HepG2 (cell line): ENCODE results near the gene MLF1. TPM values are rescaled to one million over a fixed set of nuclear protein-coding genes. Genes with fewer than 3 reads are reported as not detected.

ENCODE experiments used
- ATAC-seq: fragments of 200-7000 bp; cut with Tn5 transposase; 3 replicates; pipeline ENCODE4 v1.9.1; 2020; ENCODE audit warnings: mild to moderate bottlenecking, moderate library complexity
- BruUV-seq: library from RNA; stranded (reverse); fragments of 400-500 nt; replicated peaks from 2 replicates; lab custom pipeline; 2021; lab: Mats Ljungman, UMichigan
- CTCF ChIA-PET: fragments of 300-600 bp; formaldehyde crosslinking; extraction: SDS; loops from one replicate; lab custom pipeline; 2021; ENCODE audit warnings: low total read pairs, inconsistent platforms, low intra/inter-chr PET ratio; lab: Yijun Ruan, JAX
- POLR2A ChIA-PET: fragments of 350-600 bp; sonication (Branson Sonifier 250); formaldehyde crosslinking; loops from one replicate; lab custom pipeline; 2020; ENCODE audit warnings: antibody characterized with exemption, inconsistent platforms; lab: Yijun Ruan, JAX
- DNase-seq: peaks from one replicate; pipeline ENCODE4 v3.0.0-alpha.2; 2015; ENCODE audit warnings: low spot score
- FAIRE-seq: peaks from 3 replicates; lab custom pipeline; 2011; peaks lifted over from hg19 to GRCh38; lab: Jason Lieb, UNC
- H2AFZ ChIP-seq: one replicate; pipeline ENCODE4 v1.6.1; 2011; ENCODE audit warnings: low read length, inconsistent platforms
- H3K27ac ChIP-seq: fragments of 300-600 bp; 3 replicates; pipeline ENCODE4 v1.8.0; 2011; ENCODE audit warnings: mixed run types, mild to moderate bottlenecking, mixed read lengths, low read length, inconsistent platforms; ENCODE audit not compliant: insufficient read depth; ENCODE audit errors: extremely low read length
- H3K27me3 ChIP-seq, 2 experiments: fragments of 200-600 bp in 1 of 2; 2 replicates in 1 of 2; 3 replicates in 1 of 2; pipeline versions ENCODE4 v1.6.0 to v1.8.0; 2011; ENCODE audit warnings: low read length in 2 of 2, mild to moderate bottlenecking in 2 of 2, moderate library complexity in 2 of 2, inconsistent platforms in 1 of 2; ENCODE audit not compliant: insufficient read depth in 2 of 2, control insufficient read depth in 1 of 2
- H3K36me3 ChIP-seq, 2 experiments: fragments of 200-600 bp in 1 of 2; replicated peaks in 1 of 2; 2 replicates in 1 of 2; 3 replicates in 1 of 2; pipeline versions ENCODE4 v1.5.1 to v1.8.0; 2011; ENCODE audit warnings: low read length in 2 of 2, inconsistent platforms in 1 of 2; ENCODE audit not compliant: insufficient read depth in 2 of 2, control insufficient read depth in 1 of 2
- H3K4me1 ChIP-seq: 2 replicates; pipeline ENCODE4 v1.5.1; 2012; ENCODE audit warnings: low read length, inconsistent platforms; ENCODE audit not compliant: insufficient read depth
- H3K4me2 ChIP-seq: 2 replicates; pipeline ENCODE4 v1.6.0; 2011; ENCODE audit warnings: low read depth, low read length, inconsistent platforms
- H3K4me3 ChIP-seq, 3 experiments: fragments of 200-600 bp in 1 of 3; sonication (generic), shearing (Covaris generic) in 1 of 3; replicated peaks in 1 of 3; 2 replicates each; pipeline ENCODE4 v1.5.1; 2011 to 2016; ENCODE audit warnings: low read length in 3 of 3, inconsistent platforms in 2 of 3, low read depth in 2 of 3, mild to moderate bottlenecking in 2 of 3, control low read depth in 1 of 3, mixed read lengths in 1 of 3; ENCODE audit not compliant: insufficient read depth in 1 of 3
- H3K79me2 ChIP-seq: one replicate; pipeline ENCODE4 v1.6.1; 2011; ENCODE audit warnings: low read length, inconsistent platforms; ENCODE audit not compliant: insufficient read depth
- H3K9ac ChIP-seq: 2 replicates; pipeline ENCODE4 v1.6.0; 2011; ENCODE audit warnings: mild to moderate bottlenecking, low read depth, low read length, inconsistent platforms; ENCODE audit not compliant: insufficient read depth
- H3K9me3 ChIP-seq: 2 replicates; pipeline ENCODE4 v1.5.1; 2012; ENCODE audit warnings: mild to moderate bottlenecking, low read length
- H4K20me1 ChIP-seq: 2 replicates; pipeline ENCODE4 v1.6.0; 2011; ENCODE audit warnings: inconsistent platforms, mild to moderate bottlenecking, low read length, moderate library complexity; ENCODE audit not compliant: insufficient read depth
- AKAP8 ChIP-seq: sonication (generic); formaldehyde crosslinking; IDR thresholded peaks from 2 replicates; pipeline ENCODE4 v1.5.1; 2020; ENCODE audit warnings: mild to moderate bottlenecking, missing genetic modification reagents
- CBX1 ChIP-seq: IDR thresholded peaks from one replicate; pipeline ENCODE4 v1.6.1; 2016; ENCODE audit warnings: antibody characterized with exemption, low read depth
- FOSL2 ChIP-seq: sonication (generic); formaldehyde crosslinking; IDR thresholded peaks from 2 replicates; pipeline ENCODE4 v1.4.0; 2020; ENCODE audit warnings: missing genetic modification reagents
- FOXA1 ChIP-seq, 2 experiments: fragments of 450-650 bp in 1 of 2; sonication (generic) in 1 of 2; formaldehyde crosslinking in 1 of 2; IDR thresholded peaks; 2 replicates each; pipeline versions ENCODE4 v1.4.0 to v1.6.1; 2016 to 2020; ENCODE audit warnings: missing genetic modification reagents in 1 of 2
- HDAC2 ChIP-seq: sonication (generic); formaldehyde crosslinking; IDR thresholded peaks from 2 replicates; pipeline ENCODE4 v1.4.0; 2020; ENCODE audit warnings: missing genetic modification reagents
- MTA3 ChIP-seq: sonication (generic); formaldehyde crosslinking; IDR thresholded peaks from 2 replicates; pipeline ENCODE4 v1.4.0; 2020; ENCODE audit warnings: missing genetic modification reagents
- PPARG ChIP-seq: conservative IDR thresholded peaks from 2 replicates; pipeline ENCODE4 v1.6.1; 2016; ENCODE audit warnings: missing biosample characterization, missing genetic modification reagents
- SMC3 ChIP-seq: IDR thresholded peaks from 2 replicates; pipeline ENCODE4 v1.6.1; 2011; ENCODE audit warnings: low read length, improper control_type of control experiment
- SNAPC2 ChIP-seq: sonication (generic); formaldehyde crosslinking; IDR thresholded peaks from 2 replicates; pipeline ENCODE4 v1.8.1; 2022; ENCODE audit warnings: mild to moderate bottlenecking, missing genetic modification reagents
- ZBTB42 ChIP-seq: sonication (generic); formaldehyde crosslinking; IDR thresholded peaks from 2 replicates; pipeline ENCODE4 v1.5.0; 2020; ENCODE audit warnings: mild to moderate bottlenecking, missing genetic modification reagents
- ZNF253 ChIP-seq: sonication (generic); formaldehyde crosslinking; IDR thresholded peaks from 2 replicates; pipeline ENCODE4 v1.8.0; 2022; ENCODE audit warnings: mild to moderate bottlenecking, missing genetic modification reagents, borderline replicate concordance
- ZNF530 ChIP-seq: sonication (generic); formaldehyde crosslinking; IDR thresholded peaks from 2 replicates; pipeline ENCODE4 v1.5.0; 2020; ENCODE audit warnings: low read depth, mild to moderate bottlenecking, missing genetic modification reagents
- ZNF572 ChIP-seq: sonication (generic); formaldehyde crosslinking; IDR thresholded peaks from 2 replicates; pipeline ENCODE4 v1.5.1; 2020; ENCODE audit warnings: mild to moderate bottlenecking, missing genetic modification reagents
- ZNF644 ChIP-seq: IDR thresholded peaks from 2 replicates; pipeline ENCODE4 v1.6.1; 2016; ENCODE audit warnings: low read depth
- ZNF652 ChIP-seq: IDR thresholded peaks from 2 replicates; pipeline ENCODE4 v1.6.1; 2016; ENCODE audit warnings: low read depth, borderline replicate concordance
- ZSCAN25 ChIP-seq: sonication (generic); formaldehyde crosslinking; IDR thresholded peaks from 2 replicates; pipeline ENCODE4 v1.8.0; 2022; ENCODE audit warnings: mild to moderate bottlenecking, missing genetic modification reagents
- WGBS: methylation state at CpG from one replicate; pipeline ENCODE4 v1.1.6; 2017; ENCODE audit warnings: low lambda C conversion rate; 5-methylcytosine and 5-hydroxymethylcytosine counted together
- in situ Hi-C: cut with HindIII; loops from 2 replicates; pipeline ENCODE4 v1.10.0; 2017; ENCODE audit warnings: low pct_unique_long_range_greater_than_20kb; ENCODE audit not compliant: extremely low pct_ligation_motif_present
- intact Hi-C: fragments of 100-400 bp; cut with micrococcal nuclease; formaldehyde crosslinking; loops from one replicate; pipeline ENCODE4 v1.10.0; 2022; ENCODE audit not compliant: unreplicated experiment
- polyA plus RNA-seq, 8 experiments: library from polyadenylated mRNA; depleted of rRNA in 3 of 8; stranded (reverse) in 7 of 8; unstranded in 1 of 8; fragments of >200 nt; fragmentation: Illumina TruSeq in 4 of 8; extraction: Trizol in 4 of 8; gene quantifications; 2 replicates each; pipeline versions ENCODE4 v1.2.1 to v1.2.3, GENCODE V29; 2011 to 2016; ENCODE audit warnings: low read depth in 4 of 8, missing spikeins in 1 of 8, mixed read lengths in 1 of 8; ENCODE audit not compliant: insufficient read depth in 1 of 8
- total RNA-seq, 5 experiments: library from RNA; depleted of rRNA; stranded (reverse); fragments of >200 nt; fragmentation: Illumina TruSeq; extraction: Trizol; gene quantifications; 2 replicates each; pipeline ENCODE4 v1.2.3, GENCODE V29; 2016; ENCODE audit warnings: low read depth in 1 of 5

MLF1 gene
- total and polyA plus RNA-seq, 2 of the 13 experiments (the other 11 are each of a cell fraction or from before 2014, with no cell fraction given), result 0.88 to 1.0 TPM

DNA sequence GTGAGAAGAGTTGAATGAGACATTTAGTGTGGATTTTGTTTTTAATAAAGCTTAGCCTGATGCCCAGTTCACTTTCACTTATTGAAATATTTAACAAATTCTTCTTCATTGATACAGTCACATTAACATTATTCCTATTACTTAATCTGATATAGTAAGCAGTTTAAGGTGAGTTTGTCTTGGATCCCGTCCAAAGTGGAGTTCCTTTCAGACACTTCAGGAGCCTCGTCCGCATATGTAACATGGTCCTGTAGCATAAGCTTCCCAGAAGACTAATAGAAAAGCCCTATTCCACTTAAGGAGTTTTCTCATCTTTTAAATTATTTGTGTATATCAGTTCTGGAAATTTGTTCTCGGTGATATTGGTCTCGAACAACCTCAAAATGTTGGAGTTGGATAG lies 39.7 kb upstream of the MLF1 start:
- Histone ChIP-seq H3K4me1 (no peaks in the 10 kb centered on the region), H3K4me3 (no peak overlapping the region), H4K20me1 (no peaks in the 10 kb centered on the region), H3K27me3 (no peaks in the 10 kb centered on the region), H3K9me3 (no peaks in the 10 kb centered on the region), H2AFZ (no peak overlapping the region), H3K27ac (no peak overlapping the region), H3K36me3 (no peaks in the 10 kb centered on the region), H3K79me2 (no peaks in the 10 kb centered on the region), H3K9ac (no peak overlapping the region), H3K4me2 (no peak overlapping the region)
- intact Hi-C loops (no loop called here), in situ Hi-C loops (loop anchor here (10.0 to 25.0 kb wide), 3 partner anchors 256 to 919 kb away; no protein-coding TSS in a partner anchor)
- ChIA-PET CTCF (no interaction called here), POLR2A (no interaction called here)
- no TSS peak for BruUV-seq
- TF ChIP-seq ZNF652 (CRISPR knock-in tag) (no peak), ZNF253 (CRISPR knock-in tag) (no peak), ZBTB42 (no peak), ZNF644 (CRISPR knock-in tag) (no peak), AKAP8 (CRISPR knock-in tag) (no peak), SNAPC2 (CRISPR knock-in tag) (no peak), FOSL2 (CRISPR knock-in tag) (no peak), HDAC2 (no peak), FOXA1 (IDR thresholded peaks at IDR 0.05) (no peak), FOXA1 (CRISPR knock-in tag; IDR thresholded peaks at IDR 0.05) (no peak), PPARG (CRISPR knock-in tag) (no peak), CBX1 (no peak), MTA3 (no peak), SMC3 (no peak), ZSCAN25 (no peak), ZNF530 (CRISPR knock-in tag) (no peak), ZNF572 (CRISPR knock-in tag) (no peak)
- WGBS, result 96% methylated on average over 5 of the region's 5 CpGs
- FAIRE-seq (no peak), ATAC-seq (no peak), DNase-seq (no peak)
